DND-41 (cell line): ENCODE data around the gene MYH7.

Source experiments
- CTCF ChIP-seq: IDR thresholded peaks from 2 replicates; pipeline ENCODE4 v1.5.1; 2012; ENCODE audit warnings: borderline replicate concordance, low read length, moderate library complexity, mild to moderate bottlenecking; ENCODE audit not compliant: poor library complexity, severe bottlenecking; ENCODE audit errors: extremely low read depth
- EZH2 ChIP-seq: IDR thresholded peaks from 3 replicates; pipeline ENCODE4 v1.6.1; 2012; ENCODE audit warnings: borderline replicate concordance, low read depth, mild to moderate bottlenecking, moderate library complexity, low read length, inconsistent platforms; ENCODE audit not compliant: severe bottlenecking

- TF ChIP-seq CTCF (no peak), EZH2 (no peak)
These were observed 63.0 kb downstream of the MYH7 start, which contains the start of gene IL25 for GRCh38 chr14:23372509-23372908.
